GM12874 (cell line): Measurements from ENCODE around the gene CD209.

Source experiments
- CTCF ChIP-seq: IDR thresholded peaks from 2 replicates; pipeline ENCODE4 v1.5.1; 2011; ENCODE audit warnings: low read depth, mild to moderate bottlenecking, control low read depth, low read length, moderate library complexity; ENCODE audit not compliant: insufficient read depth

The CD209 gene

GRCh38 chr19:7701049-7701653 lies 46.2 kb downstream of the CD209 start:
- TF ChIP-seq CTCF = no peak

- no peak for TF ChIP-seq CTCF
These were observed 47.6 kb downstream of the CD209 start for GRCh38 chr19:7699417-7700401.

GRCh38 chr19:7699003-7699402 lies 48.3 kb downstream of the CD209 start:
- TF ChIP-seq CTCF = no peak

- no peak for TF ChIP-seq CTCF
These were observed 48.8 kb downstream of the CD209 start for GRCh38 chr19:7698583-7698982.

GRCh38 chr19:7697721-7698287 lies 49.5 kb downstream of the CD209 start:
- TF ChIP-seq CTCF = no peak

- no peak for TF ChIP-seq CTCF
These were observed 52.8 kb downstream of the CD209 start for GRCh38 chr19:7694499-7694898.

- no peak for TF ChIP-seq CTCF
These were observed 54.8 kb downstream of the CD209 start for GRCh38 chr19:7692417-7693088.
